HepG2 (cell line): Measurements from ENCODE around the gene MORN1. TPM values are rescaled to one million over a fixed set of nuclear protein-coding genes. Genes with fewer than 3 reads are reported as not detected.

Source experiments
- CC2D1A ChIP-seq: sonication (generic); formaldehyde crosslinking; IDR thresholded peaks from 2 replicates; pipeline ENCODE4 v1.8.1; 2023; ENCODE audit warnings: mild to moderate bottlenecking, missing genetic modification reagents
- KLF16 ChIP-seq, 2 experiments: sonication (generic) in 1 of 2; formaldehyde crosslinking in 1 of 2; IDR thresholded peaks; 2 replicates each; pipeline versions ENCODE4 v1.6.1 to v1.8.0; 2016 to 2023; ENCODE audit warnings: missing genetic modification reagents in 2 of 2, missing compliant biosample characterization in 1 of 2
- MED13 ChIP-seq: sonication (generic); formaldehyde crosslinking; IDR thresholded peaks from 2 replicates; pipeline ENCODE4 v1.5.0; 2020; ENCODE audit warnings: missing genetic modification reagents
- MXD3 ChIP-seq: IDR thresholded peaks from 2 replicates; pipeline ENCODE4 v1.6.1; 2016; ENCODE audit warnings: mild to moderate bottlenecking, missing biosample characterization, missing genetic modification reagents
- MXI1 ChIP-seq: IDR thresholded peaks from 3 replicates; pipeline ENCODE4 v1.6.1; 2012; ENCODE audit warnings: low read depth, low read length, inconsistent platforms, borderline replicate concordance
- NAIF1 ChIP-seq: sonication (generic); formaldehyde crosslinking; IDR thresholded peaks from 2 replicates; pipeline ENCODE4 v1.5.0; 2020; ENCODE audit warnings: mild to moderate bottlenecking, missing genetic modification reagents, borderline replicate concordance
- NFRKB ChIP-seq: fragments of 450-650 bp; IDR thresholded peaks from 2 replicates; pipeline ENCODE4 v1.6.1; 2017
- NR2F2 ChIP-seq: IDR thresholded peaks from 2 replicates; pipeline ENCODE4 v1.6.1; 2012; ENCODE audit warnings: low read depth, inconsistent platforms, borderline replicate concordance
- REST ChIP-seq, 2 experiments: IDR thresholded peaks; 2 replicates each; pipeline ENCODE4 v1.6.1; 2011 to 2012; ENCODE audit warnings: low read length in 2 of 2, borderline replicate concordance in 1 of 2, low read depth in 1 of 2, mild to moderate bottlenecking in 1 of 2, moderate library complexity in 1 of 2
- SIN3A ChIP-seq: IDR thresholded peaks from 2 replicates; pipeline ENCODE4 v1.6.1; 2011; ENCODE audit warnings: low read depth, mild to moderate bottlenecking, control low read depth, low read length, borderline replicate concordance
- TEF ChIP-seq: sonication (generic); formaldehyde crosslinking; IDR thresholded peaks from 2 replicates; pipeline ENCODE4 v1.5.0; 2020; ENCODE audit warnings: missing genetic modification reagents
- ZBTB26 ChIP-seq: IDR thresholded peaks from 2 replicates; pipeline ENCODE4 v1.6.1; 2016; ENCODE audit warnings: missing compliant biosample characterization, missing genetic modification reagents, borderline replicate concordance
- ZFP1 ChIP-seq: IDR thresholded peaks from 2 replicates; pipeline ENCODE4 v1.6.1; 2016
- ZNF432 ChIP-seq: sonication (generic); formaldehyde crosslinking; IDR thresholded peaks from 2 replicates; pipeline ENCODE4 v1.5.0; 2020; ENCODE audit warnings: missing genetic modification reagents, mild to moderate bottlenecking, borderline replicate concordance
- ZNF512 ChIP-seq: sonication (generic); formaldehyde crosslinking; IDR thresholded peaks from 2 replicates; pipeline ENCODE4 v1.4.0; 2020; ENCODE audit warnings: mild to moderate bottlenecking, missing genetic modification reagents
- ZNF678 ChIP-seq: sonication (generic); formaldehyde crosslinking; IDR thresholded peaks from 2 replicates; pipeline ENCODE4 v1.4.0; 2020; ENCODE audit warnings: mild to moderate bottlenecking, missing genetic modification reagents
- polyA plus RNA-seq, 8 experiments: library from polyadenylated mRNA; depleted of rRNA in 3 of 8; stranded (reverse) in 7 of 8; unstranded in 1 of 8; fragments of >200 nt; fragmentation: Illumina TruSeq in 4 of 8; extraction: Trizol in 4 of 8; gene quantifications; 2 replicates each; pipeline versions ENCODE4 v1.2.1 to v1.2.3, GENCODE V29; 2011 to 2016; ENCODE audit warnings: low read depth in 4 of 8, missing spikeins in 1 of 8, mixed read lengths in 1 of 8; ENCODE audit not compliant: insufficient read depth in 1 of 8
- total RNA-seq, 5 experiments: library from RNA; depleted of rRNA; stranded (reverse); fragments of >200 nt; fragmentation: Illumina TruSeq; extraction: Trizol; gene quantifications; 2 replicates each; pipeline ENCODE4 v1.2.3, GENCODE V29; 2016; ENCODE audit warnings: low read depth in 1 of 5
- TF ChIP-seq, protein P1 (sequence below): sonication (generic); formaldehyde crosslinking; IDR thresholded peaks from 2 replicates; pipeline ENCODE4 v1.5.0; 2020; ENCODE audit warnings: mild to moderate bottlenecking, missing genetic modification reagents

Gene MORN1
- total and polyA plus RNA-seq, 2 of the 13 experiments (the other 11 are each of a cell fraction or from before 2014, with no cell fraction given) = 3.1 to 6.5 TPM

DNA sequence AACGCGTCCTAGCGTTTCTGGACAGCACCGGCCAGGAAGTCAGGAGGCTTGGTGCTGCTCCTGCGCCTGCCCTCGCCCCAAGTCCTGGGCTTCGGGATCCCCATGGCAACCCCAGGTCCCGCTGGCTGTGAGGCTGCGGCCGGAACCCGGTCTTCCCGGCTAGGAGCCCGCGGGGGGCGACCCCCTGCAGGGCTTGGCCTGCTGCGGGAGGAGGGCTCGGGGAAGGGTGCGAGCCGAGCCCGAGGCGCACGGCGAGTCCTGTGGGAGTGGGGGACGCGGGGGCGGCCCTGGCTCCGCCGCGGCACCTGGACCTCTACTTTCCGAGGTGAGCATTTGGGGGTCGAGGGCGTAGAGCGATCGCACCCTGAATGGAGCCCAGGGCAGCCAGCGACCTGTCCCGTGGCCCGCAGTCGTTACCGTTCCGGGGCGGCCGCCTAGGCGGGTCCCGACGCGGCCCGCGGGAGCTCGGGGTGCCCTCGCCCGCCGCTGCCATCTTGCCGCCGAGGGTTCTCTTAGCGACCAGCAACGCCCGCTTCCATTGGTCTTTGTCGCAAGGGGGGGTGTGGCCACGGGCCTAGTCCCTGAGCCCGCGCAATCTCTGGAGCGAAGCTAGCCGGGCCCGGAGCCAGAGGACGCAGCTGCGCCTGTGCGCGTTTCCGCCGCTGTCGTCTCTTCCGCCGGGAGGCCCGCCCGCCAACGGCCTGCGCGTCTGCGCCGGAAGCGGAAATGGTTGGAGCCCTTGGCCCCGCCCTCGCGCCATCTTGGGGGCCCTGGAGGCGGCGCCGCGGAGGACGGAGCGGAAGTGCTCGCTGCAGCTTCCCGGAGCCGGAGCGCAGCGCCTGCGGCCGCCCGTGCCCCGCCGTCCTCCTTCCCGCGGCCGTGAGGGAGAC is at the start of gene MORN1, which contains the start of gene RER1 (continued):
- TF ChIP-seq, protein P1, sequence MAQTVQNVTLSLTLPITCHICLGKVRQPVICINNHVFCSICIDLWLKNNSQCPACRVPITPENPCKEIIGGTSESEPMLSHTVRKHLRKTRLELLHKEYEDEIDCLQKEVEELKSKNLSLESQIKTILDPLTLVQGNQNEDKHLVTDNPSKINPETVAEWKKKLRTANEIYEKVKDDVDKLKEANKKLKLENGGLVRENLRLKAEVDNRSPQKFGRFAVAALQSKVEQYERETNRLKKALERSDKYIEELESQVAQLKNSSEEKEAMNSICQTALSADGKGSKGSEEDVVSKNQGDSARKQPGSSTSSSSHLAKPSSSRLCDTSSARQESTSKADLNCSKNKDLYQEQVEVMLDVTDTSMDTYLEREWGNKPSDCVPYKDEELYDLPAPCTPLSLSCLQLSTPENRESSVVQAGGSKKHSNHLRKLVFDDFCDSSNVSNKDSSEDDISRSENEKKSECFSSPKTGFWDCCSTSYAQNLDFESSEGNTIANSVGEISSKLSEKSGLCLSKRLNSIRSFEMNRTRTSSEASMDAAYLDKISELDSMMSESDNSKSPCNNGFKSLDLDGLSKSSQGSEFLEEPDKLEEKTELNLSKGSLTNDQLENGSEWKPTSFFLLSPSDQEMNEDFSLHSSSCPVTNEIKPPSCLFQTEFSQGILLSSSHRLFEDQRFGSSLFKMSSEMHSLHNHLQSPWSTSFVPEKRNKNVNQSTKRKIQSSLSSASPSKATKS (CRISPR knock-in tag) = no peak
- TF ChIP-seq ZFP1 (no peak), NAIF1 (peak; percentile 70; the same call in 1 of the 2 replicates), MED13 (no peak), SIN3A (peak; percentile 89; the same call in 1 of the 2 replicates), KLF16 (CRISPR knock-in tag; IDR thresholded peaks at IDR 0.05) (peak in 1 of 2 experiments; percentile 54; a peak in 1 of 4 replicates), TEF (no peak), ZBTB26 (no peak; the same call in 1 of the 2 replicates), CC2D1A (CRISPR knock-in tag) (no peak), ZNF512 (CRISPR knock-in tag) (no peak), MXI1 (peak; percentile 96), MXD3 (CRISPR knock-in tag) (peak; percentile 53; the same call in 1 of the 2 replicates), ZNF432 (no peak), REST (IDR thresholded peaks at IDR 0.05; ENCODE audit: borderline replicate concordance in 1 of 2, low read depth in 1 of 2, low read length in 2 of 2) (0 out of 4 replicates have a peak, but pooled peaks of 1 of the 2 experiments have one; percentile 25), ZNF678 (CRISPR knock-in tag) (no peak), NR2F2 (no peak), NFRKB (no peak)
